ENCODE results near the gene TBC1D1.

GRCh38 chr4:37960679-37961450, 70.0 kb downstream of the TBC1D1 start:
- TF ChIP-seq CTCF (IDR thresholded peaks at IDR 0.05) (no peak), POLR2A (IDR thresholded peaks at IDR 0.05) (no peak)

Data from prostate gland (tissue), 2 donors.